A549 (cell line): Measurements from ENCODE around the gene TMEM53.

Experiments
- BHLHE40 ChIP-seq: IDR thresholded peaks from 2 replicates; pipeline ENCODE4 v1.6.1; 2012; ENCODE audit warnings: low read depth, low read length, inconsistent platforms
- CEBPB ChIP-seq, 2 experiments: fragments of >200 bp in 1 of 2; sonication (Bioruptor Twin) in 1 of 2; formaldehyde crosslinking in 1 of 2; IDR thresholded peaks; 2 replicates each; pipeline ENCODE4 v1.6.1; 2012 to 2016
- CHD2 ChIP-seq: fragments of 150-350 bp; IDR thresholded peaks from 2 replicates; pipeline ENCODE4 v1.6.1; 2014; ENCODE audit warnings: low read length; ENCODE audit not compliant: partially characterized antibody
- CTCF ChIP-seq: fragments of >200 bp; sonication (Bioruptor Twin); formaldehyde crosslinking; IDR thresholded peaks from 3 replicates; pipeline ENCODE4 v1.5.1; 2016
- ELK1 ChIP-seq: fragments of 150-350 bp; IDR thresholded peaks from 2 replicates; pipeline ENCODE4 v1.6.1; 2014; ENCODE audit warnings: low read depth, mild to moderate bottlenecking, low read length
- MAX ChIP-seq: IDR thresholded peaks from 2 replicates; pipeline ENCODE4 v1.6.1; 2012
- POLR2A ChIP-seq: IDR thresholded peaks from 2 replicates; pipeline ENCODE4 v1.6.1; 2012; ENCODE audit warnings: mild to moderate bottlenecking, low read length
- RAD21 ChIP-seq, 2 experiments: fragments of >200 bp in 1 of 2; sonication (Bioruptor Twin) in 1 of 2; formaldehyde crosslinking in 1 of 2; IDR thresholded peaks in 1 of 2; conservative IDR thresholded peaks in 1 of 2; 2 replicates in 1 of 2; 3 replicates in 1 of 2; pipeline ENCODE4 v1.6.1; 2012 to 2018; ENCODE audit warnings: inconsistent platforms in 1 of 2
- RCOR1 ChIP-seq: fragments of 150-350 bp; IDR thresholded peaks from 2 replicates; pipeline ENCODE4 v1.6.1; 2014; ENCODE audit warnings: antibody characterized with exemption, low read length, low read depth
- REST ChIP-seq: fragments of 200-600 bp; sonication (generic); IDR thresholded peaks from 2 replicates; pipeline ENCODE4 v1.6.1; 2016; ENCODE audit warnings: antibody characterized with exemption, mild to moderate bottlenecking, moderate library complexity
- SMC3 ChIP-seq: fragments of >200 bp; sonication (Bioruptor Twin); formaldehyde crosslinking; IDR thresholded peaks from 3 replicates; pipeline ENCODE4 v1.6.1; 2018; ENCODE audit warnings: inconsistent platforms

GRCh38 chr1:44645476-44646244 lies 28.6 kb downstream of the TMEM53 start:
- TF ChIP-seq CTCF (no peak), POLR2A (no peak), REST (no peak), SMC3 (no peak), ELK1 (no peak), RAD21 (conservative IDR thresholded peaks at IDR 0.05 in 1 of 2, IDR thresholded peaks at IDR 0.05 in 1 of 2) (no peak), BHLHE40 (no peak), CHD2 (no peak), MAX (no peak), CEBPB (IDR thresholded peaks at IDR 0.05) (no peak), RCOR1 (no peak)
